ENCODE measurements around the gene KRTAP5-1.

The KRTAP5-1 gene

GRCh38 chr11:1545432-1545831, 39.7 kb downstream of the KRTAP5-1 start:
- no peak for DNase-seq (ENCODE audit: low read depth in 1 of 2, low spot score in 1 of 2)

- DNase-seq (ENCODE audit: low read depth in 1 of 2, low spot score in 1 of 2) = no peak
Observed at GRCh38 chr11:1544536-1544935, 40.5 kb downstream of the KRTAP5-1 start.

GRCh38 chr11:1543606-1544263, 41.3 kb downstream of the KRTAP5-1 start:
- DNase-seq (ENCODE audit: low read depth in 1 of 2, low spot score in 1 of 2) = no peak

GRCh38 chr11:1542267-1542666, 42.8 kb downstream of the KRTAP5-1 start:
- DNase-seq (ENCODE audit: low read depth in 1 of 2, low spot score in 1 of 2) = no peak

- no peak for DNase-seq (ENCODE audit: low read depth in 1 of 2, low spot score in 1 of 2)
Observed at GRCh38 chr11:1541474-1542204, 43.4 kb downstream of the KRTAP5-1 start.

- DNase-seq (ENCODE audit: low read depth in 1 of 2, low spot score in 1 of 2) = no peak
Observed at GRCh38 chr11:1540074-1540473, 45.0 kb downstream of the KRTAP5-1 start.

- DNase-seq (ENCODE audit: low read depth in 1 of 2, low spot score in 1 of 2) = no peak
Observed at GRCh38 chr11:1538153-1538552, 46.9 kb downstream of the KRTAP5-1 start.

- no peak for DNase-seq (ENCODE audit: low read depth in 1 of 2, low spot score in 1 of 2)
Observed at GRCh38 chr11:1536065-1536843, 48.8 kb downstream of the KRTAP5-1 start.

GRCh38 chr11:1534682-1535081, 50.4 kb downstream of the KRTAP5-1 start:
- no peak for DNase-seq (ENCODE audit: low read depth in 1 of 2, low spot score in 1 of 2)

All from activated T-helper 1 cell treated with anti-CD3 and anti-CD28 coated beads, Interleukin-2, amount 50 U/mL, for 16 hours (primary cell).